ENCODE results near the gene LRRC43. TPM values are rescaled to one million over a fixed set of nuclear protein-coding genes. Genes with fewer than 3 reads are reported as not detected.
A peak's percentile ranks its signal among the peaks of the same experiment; 100 is the strongest.

LRRC43 gene
- total RNA-seq, 1 experiment from 2014 or later, result 0.34 TPM

GRCh38 chr12:122137229-122137628 lies 45.7 kb upstream of the LRRC43 start:
- Histone ChIP-seq H3K36me3 (ENCODE audit: control insufficient read depth, insufficient read depth, low read length) (no peaks in the 10 kb centered on the region; the same call in none of the 2 replicates), H3K4me3 (ENCODE audit: low read depth, low read length) (no peak overlapping the region), H3K27me3 (replicated peaks; ENCODE audit: control insufficient read depth, insufficient read depth, low read length) (no peaks in the 10 kb centered on the region), H3K9me3 (no peaks in the 10 kb centered on the region), H3K4me1 (no peaks in the 10 kb centered on the region)
- TF ChIP-seq CTCF (IDR thresholded peaks at IDR 0.05; ENCODE audit: insufficient read depth in 1 of 2, low read depth in 1 of 2, low read length in 1 of 2, severe bottlenecking in 1 of 2, unreplicated experiment in 1 of 2), result peak in 1 of 2 experiments; percentile 13
- no peak overlapping the region for H3K27ac Mint-ChIP-seq (ENCODE audit: unreplicated experiment)
- intact Hi-C loops (cut with micrococcal nuclease; ENCODE audit: unreplicated experiment), result no loop called here
- H3K9me3 Mint-ChIP-seq (ENCODE audit: unreplicated experiment), result no peaks in the 10 kb centered on the region
- H3K4me1 Mint-ChIP-seq (ENCODE audit: low read depth, unreplicated experiment), result no peaks in the 10 kb centered on the region
- DNase-seq, result no peak
- ChIA-PET POLR2A (no interaction called here), CTCF (no interaction called here)
- peaks cover 42% of the 10 kb centered on the region for H3K36me3 Mint-ChIP-seq (ENCODE audit: insufficient read depth, unreplicated experiment)
- no peak overlapping the region for H3K4me3 Mint-ChIP-seq (ENCODE audit: unreplicated experiment)
- BruUV-seq (replicated peaks), result no TSS peak
- H3K27me3 Mint-ChIP-seq (ENCODE audit: insufficient read depth, unreplicated experiment), result no peaks in the 10 kb centered on the region

- no peak for TF ChIP-seq CTCF (IDR thresholded peaks at IDR 0.05; ENCODE audit: insufficient read depth in 1 of 2, low read depth in 1 of 2, low read length in 1 of 2, severe bottlenecking in 1 of 2, unreplicated experiment in 1 of 2)
- no peaks in the 10 kb centered on the region for H3K4me1 Mint-ChIP-seq (ENCODE audit: low read depth, unreplicated experiment)
- DNase-seq, result peak in 1 of 2 experiments; percentile 39
- Histone ChIP-seq H3K27me3 (replicated peaks; ENCODE audit: control insufficient read depth, insufficient read depth, low read length) (no peaks in the 10 kb centered on the region), H3K4me3 (ENCODE audit: low read depth, low read length) (no peak overlapping the region), H3K9me3 (no peaks in the 10 kb centered on the region), H3K4me1 (no peaks in the 10 kb centered on the region), H3K36me3 (ENCODE audit: control insufficient read depth, insufficient read depth, low read length) (no peaks in the 10 kb centered on the region; the same call in none of the 2 replicates)
- no peaks in the 10 kb centered on the region for H3K9me3 Mint-ChIP-seq (ENCODE audit: unreplicated experiment)
- peaks cover 42% of the 10 kb centered on the region for H3K36me3 Mint-ChIP-seq (ENCODE audit: insufficient read depth, unreplicated experiment)
- CTCF ChIA-PET, result interaction anchor here (0.7 kb wide), 1 partner anchor 53 kb away, joined by 5 read pairs; no protein-coding TSS in a partner anchor
- no peaks in the 10 kb centered on the region for H3K27me3 Mint-ChIP-seq (ENCODE audit: insufficient read depth, unreplicated experiment)
- no peak overlapping the region for H3K4me3 Mint-ChIP-seq (ENCODE audit: unreplicated experiment)
- BruUV-seq (replicated peaks), result no TSS peak
- POLR2A ChIA-PET, result no interaction called here
- intact Hi-C loops (cut with micrococcal nuclease; ENCODE audit: unreplicated experiment), result no loop called here
- no peak overlapping the region for H3K27ac Mint-ChIP-seq (ENCODE audit: unreplicated experiment)
Measured at GRCh38 chr12:122137681-122138080, 45.2 kb upstream of the LRRC43 start.

- Histone ChIP-seq H3K27me3 (replicated peaks; ENCODE audit: control insufficient read depth, insufficient read depth, low read length) (no peaks in the 10 kb centered on the region), H3K9me3 (no peaks in the 10 kb centered on the region), H3K36me3 (ENCODE audit: control insufficient read depth, insufficient read depth, low read length) (no peaks in the 10 kb centered on the region; the same call in none of the 2 replicates), H3K4me3 (ENCODE audit: low read depth, low read length) (no peak overlapping the region), H3K4me1 (no peaks in the 10 kb centered on the region)
- Mint-ChIP-seq H3K36me3 (ENCODE audit: insufficient read depth, unreplicated experiment) (peaks cover 37% of the 10 kb centered on the region), H3K4me1 (ENCODE audit: low read depth, unreplicated experiment) (no peaks in the 10 kb centered on the region), H3K4me3 (ENCODE audit: unreplicated experiment) (no peak overlapping the region), H3K27ac (ENCODE audit: unreplicated experiment) (no peak overlapping the region), H3K27me3 (ENCODE audit: insufficient read depth, unreplicated experiment) (no peaks in the 10 kb centered on the region), H3K9me3 (ENCODE audit: unreplicated experiment) (no peaks in the 10 kb centered on the region)
- ChIA-PET POLR2A (no interaction called here), CTCF (interaction anchor here (0.7 kb wide), 1 partner anchor 52 kb away, joined by 5 read pairs; no protein-coding TSS in a partner anchor)
- DNase-seq, result no peak
- TF ChIP-seq CTCF (IDR thresholded peaks at IDR 0.05; ENCODE audit: insufficient read depth in 1 of 2, low read depth in 1 of 2, low read length in 1 of 2, severe bottlenecking in 1 of 2, unreplicated experiment in 1 of 2), result no peak
- BruUV-seq (replicated peaks), result no TSS peak
- intact Hi-C loops (cut with micrococcal nuclease; ENCODE audit: unreplicated experiment), result no loop called here
Measured at GRCh38 chr12:122138181-122138580, 44.7 kb upstream of the LRRC43 start.
